GM12878 (cell line): ENCODE measurements around the gene ZNF618.

Source experiments
- ATF7 ChIP-seq: fragments of 450-650 bp; IDR thresholded peaks from 2 replicates; pipeline ENCODE4 v1.6.1; 2016; ENCODE audit warnings: low read depth, mild to moderate bottlenecking
- HSF1 ChIP-seq: fragments of 150-350 bp; IDR thresholded peaks from 2 replicates; pipeline ENCODE4 v1.6.1; 2014; ENCODE audit warnings: mild to moderate bottlenecking, low read depth, low read length
- POLR2A ChIP-seq: IDR thresholded peaks from 2 replicates; pipeline ENCODE4 v1.6.1; 2011; ENCODE audit warnings: low read depth, mild to moderate bottlenecking, low read length
- SUZ12 ChIP-seq: fragments of 200-600 bp; sonication (generic); IDR thresholded peaks from one replicate; pipeline ENCODE4 v1.6.1; 2018; ENCODE audit warnings: antibody characterized with exemption, mild to moderate bottlenecking; ENCODE audit not compliant: unreplicated experiment
- USF1 ChIP-seq: IDR thresholded peaks from 2 replicates; pipeline ENCODE4 v1.6.1; 2011; ENCODE audit warnings: borderline replicate concordance, low read depth, mild to moderate bottlenecking, moderate library complexity, mixed read lengths, low read length; ENCODE audit not compliant: insufficient read depth; ENCODE audit errors: extremely low read length

- no peak for TF ChIP-seq SUZ12
- no peak for TF ChIP-seq ATF7
- no peak for TF ChIP-seq USF1
- TF ChIP-seq HSF1, result no peak
- TF ChIP-seq POLR2A, result no peak
Observed at GRCh38 chr9:114039484-114039883, 163.4 kb downstream of the ZNF618 start.
